GM19395 (cell line): ENCODE measurements around the gene KRTAP19-1.

Experiments used
- ATAC-seq: cut with Tn5 transposase; IDR thresholded peaks from one replicate; pipeline ENCODE4 v1.9.1; 2021; ENCODE audit warnings: mild to moderate bottlenecking, moderate library complexity; ENCODE audit not compliant: unreplicated experiment

Gene KRTAP19-1

GRCh38 chr21:30430170-30430655 lies 50.0 kb downstream of the KRTAP19-1 start, which contains the start of gene KRTAP13-4:
Gene KRTAP13-4 (plus strand): TSS chr21:30430220. CDS start chr21:30430276, 56 bp downstream.
- ATAC-seq: no peak
